HUES48 (cell line): ENCODE results near the gene CYP2A6.

Source experiments
- H3K27ac ChIP-seq: one replicate; pipeline ENCODE4 v1.7.0; 2013; ENCODE audit warnings: low read depth, low read length, inconsistent platforms
- H3K27me3 ChIP-seq: 2 replicates; pipeline ENCODE4 v1.6.1; 2013; ENCODE audit warnings: mild to moderate bottlenecking, low read length; ENCODE audit not compliant: control insufficient read depth, insufficient read depth
- H3K36me3 ChIP-seq: 2 replicates; pipeline ENCODE4 v1.6.1; 2013; ENCODE audit warnings: low read length; ENCODE audit not compliant: control insufficient read depth, insufficient read depth
- H3K4me1 ChIP-seq: 2 replicates; pipeline ENCODE4 v1.6.1; 2013; ENCODE audit warnings: mild to moderate bottlenecking, low read length; ENCODE audit not compliant: control insufficient read depth, insufficient read depth
- H3K4me3 ChIP-seq: 2 replicates; pipeline ENCODE4 v1.5.1; 2013; ENCODE audit warnings: mild to moderate bottlenecking, low read depth, low read length
- H3K9ac ChIP-seq: 2 replicates; pipeline ENCODE4 v1.6.1; 2013; ENCODE audit warnings: mild to moderate bottlenecking, low read depth, low read length, moderate library complexity
- H3K9me3 ChIP-seq: 2 replicates; pipeline ENCODE4 v1.6.1; 2013; ENCODE audit warnings: low read length; ENCODE audit not compliant: control insufficient read depth, insufficient read depth

CYP2A6 gene

GRCh38 chr19:40805258-40805868 lies 44.9 kb downstream of the CYP2A6 start:
- Histone ChIP-seq H3K27ac (no peak overlapping the region), H3K36me3 (peaks cover 67% of the 10 kb centered on the region), H3K4me1 (peaks cover 55% of the 10 kb centered on the region)

GRCh38 chr19:40804783-40805242 lies 45.4 kb downstream of the CYP2A6 start:
- Histone ChIP-seq H3K4me3 (no peak overlapping the region), H3K9ac (no peak overlapping the region), H3K27ac (no peak overlapping the region), H3K4me1 (peaks cover 50% of the 10 kb centered on the region), H3K27me3 (no peaks in the 10 kb centered on the region), H3K36me3 (peaks cover 68% of the 10 kb centered on the region), H3K9me3 (no peaks in the 10 kb centered on the region)

More at GRCh38 chr19:40805258-40805868, 44.9 kb downstream of the CYP2A6 start:
- Histone ChIP-seq H3K4me3 (no peak overlapping the region), H3K9me3 (no peaks in the 10 kb centered on the region), H3K9ac (no peak overlapping the region), H3K27me3 (no peaks in the 10 kb centered on the region)

GRCh38 chr19:40803857-40804782 lies 46.1 kb downstream of the CYP2A6 start:
- Histone ChIP-seq H3K36me3 (peaks cover 66% of the 10 kb centered on the region), H3K9me3 (no peaks in the 10 kb centered on the region), H3K27me3 (no peaks in the 10 kb centered on the region), H3K4me1 (peaks cover 47% of the 10 kb centered on the region), H3K27ac (no peak overlapping the region), H3K9ac (no peak overlapping the region), H3K4me3 (no peak overlapping the region)

- H3K9ac ChIP-seq: no peak overlapping the region
- peaks cover 59% of the 10 kb centered on the region for H3K36me3 ChIP-seq
- H3K4me3 ChIP-seq: no peak overlapping the region
- H3K27ac ChIP-seq: peak overlapping the region; percentile 10
- peaks cover 47% of the 10 kb centered on the region for H3K4me1 ChIP-seq
- no peaks in the 10 kb centered on the region for H3K9me3 ChIP-seq
- no peaks in the 10 kb centered on the region for H3K27me3 ChIP-seq
These were observed 46.9 kb downstream of the CYP2A6 start for GRCh38 chr19:40803170-40803856.

- Histone ChIP-seq H3K9me3 (no peaks in the 10 kb centered on the region), H3K9ac (no peak overlapping the region), H3K36me3 (peaks cover 52% of the 10 kb centered on the region), H3K4me3 (peak overlapping the region; percentile 23; the same call in 1 of the 2 replicates), H3K27me3 (no peaks in the 10 kb centered on the region), H3K27ac (no peak overlapping the region), H3K4me1 (peaks cover 46% of the 10 kb centered on the region)
These were observed 47.7 kb downstream of the CYP2A6 start for GRCh38 chr19:40802300-40803169.

- Histone ChIP-seq H3K27me3 (no peaks in the 10 kb centered on the region), H3K4me1 (peaks cover 40% of the 10 kb centered on the region), H3K27ac (no peak overlapping the region), H3K36me3 (peaks cover 46% of the 10 kb centered on the region), H3K9ac (no peak overlapping the region), H3K4me3 (peak overlapping the region; percentile 23; the same call in 1 of the 2 replicates), H3K9me3 (no peaks in the 10 kb centered on the region)
These were observed 48.6 kb downstream of the CYP2A6 start for GRCh38 chr19:40801426-40802299.

GRCh38 chr19:40800997-40801377 lies 49.3 kb downstream of the CYP2A6 start:
- no peaks in the 10 kb centered on the region for H3K27me3 ChIP-seq
- peaks cover 46% of the 10 kb centered on the region for H3K36me3 ChIP-seq
- H3K4me1 ChIP-seq: peaks cover 35% of the 10 kb centered on the region
- no peak overlapping the region for H3K27ac ChIP-seq
- H3K4me3 ChIP-seq: 0 out of 2 replicates have a peak overlapping the region, but pooled peaks have one; percentile 6
- H3K9ac ChIP-seq: no peak overlapping the region
- H3K9me3 ChIP-seq: no peaks in the 10 kb centered on the region

GRCh38 chr19:40800339-40800996 lies 49.8 kb downstream of the CYP2A6 start:
- Histone ChIP-seq H3K27me3 (no peaks in the 10 kb centered on the region), H3K4me3 (peak overlapping the region; percentile 97), H3K9ac (peak overlapping the region; percentile 92; the same call in 1 of the 2 replicates), H3K4me1 (peaks cover 30% of the 10 kb centered on the region), H3K27ac (no peak overlapping the region), H3K9me3 (no peaks in the 10 kb centered on the region), H3K36me3 (peaks cover 44% of the 10 kb centered on the region)

GRCh38 chr19:40799558-40800338 lies 50.5 kb downstream of the CYP2A6 start:
- Histone ChIP-seq H3K4me3 (peak overlapping the region; percentile 97), H3K36me3 (peaks cover 37% of the 10 kb centered on the region), H3K9me3 (no peaks in the 10 kb centered on the region), H3K27ac (peak overlapping the region; percentile 93), H3K9ac (peak overlapping the region; percentile 92), H3K4me1 (peaks cover 30% of the 10 kb centered on the region), H3K27me3 (no peaks in the 10 kb centered on the region)
